ENCODE data around the gene AIMP1. TPM values are rescaled to one million over a fixed set of nuclear protein-coding genes. Genes with fewer than 3 reads are reported as not detected.

The AIMP1 gene
- total RNA-seq, 1 experiment from 2014 or later, result 45.8 TPM

- DNase-seq (ENCODE audit: low read depth, low spot score) (no peak), ATAC-seq (no peak)
- Histone ChIP-seq H3K4me3 (ENCODE audit: low read depth in 2 of 2, low read length in 2 of 2) (no peak within 1 kb of the TSS), H3K36me3 (ENCODE audit: control insufficient read depth, insufficient read depth, low read length) (no peaks in the 10 kb centered on the region), H3K9me3 (ENCODE audit: control insufficient read depth, insufficient read depth, low read depth, low read length) (no peaks in the 10 kb centered on the region), H3K4me1 (ENCODE audit: control insufficient read depth, insufficient read depth, low read length) (no peaks in the 10 kb centered on the region), H3K27me3 (ENCODE audit: control insufficient read depth, insufficient read depth, low read length) (no peaks in the 10 kb centered on the region), H3K27ac (ENCODE audit: low read length) (no peak within 1 kb of the TSS)
- in situ Hi-C loops (cut with HindIII; ENCODE audit: low pct_unique_long_range_greater_than_20kb, low sequenced_read_pairs) (no loop called here), intact Hi-C loops (cut with micrococcal nuclease; ENCODE audit: unreplicated experiment) (loop anchor here (1.0 to 5.0 kb wide), 2 partner anchors 134 to 439 kb away; no protein-coding TSS in a partner anchor)
- CTCF ChIA-PET, result no interaction called here
- no TSS peak for BruUV-seq (replicated peaks)
- POLR2A ChIA-PET, result no interaction called here
- TF ChIP-seq POLR2AphosphoS5 (IDR thresholded peaks at IDR 0.05; ENCODE audit: low read depth, low read length) (no peak), TCF7L2 (IDR thresholded peaks at IDR 0.05; ENCODE audit: low read depth, low read length) (no peak), CTCF (IDR thresholded peaks at IDR 0.05) (no peak), SIN3A (IDR thresholded peaks at IDR 0.05; ENCODE audit: borderline replicate concordance, insufficient read depth, low read depth, low read length) (no peak)
- TF ChIP-seq, protein P1, sequence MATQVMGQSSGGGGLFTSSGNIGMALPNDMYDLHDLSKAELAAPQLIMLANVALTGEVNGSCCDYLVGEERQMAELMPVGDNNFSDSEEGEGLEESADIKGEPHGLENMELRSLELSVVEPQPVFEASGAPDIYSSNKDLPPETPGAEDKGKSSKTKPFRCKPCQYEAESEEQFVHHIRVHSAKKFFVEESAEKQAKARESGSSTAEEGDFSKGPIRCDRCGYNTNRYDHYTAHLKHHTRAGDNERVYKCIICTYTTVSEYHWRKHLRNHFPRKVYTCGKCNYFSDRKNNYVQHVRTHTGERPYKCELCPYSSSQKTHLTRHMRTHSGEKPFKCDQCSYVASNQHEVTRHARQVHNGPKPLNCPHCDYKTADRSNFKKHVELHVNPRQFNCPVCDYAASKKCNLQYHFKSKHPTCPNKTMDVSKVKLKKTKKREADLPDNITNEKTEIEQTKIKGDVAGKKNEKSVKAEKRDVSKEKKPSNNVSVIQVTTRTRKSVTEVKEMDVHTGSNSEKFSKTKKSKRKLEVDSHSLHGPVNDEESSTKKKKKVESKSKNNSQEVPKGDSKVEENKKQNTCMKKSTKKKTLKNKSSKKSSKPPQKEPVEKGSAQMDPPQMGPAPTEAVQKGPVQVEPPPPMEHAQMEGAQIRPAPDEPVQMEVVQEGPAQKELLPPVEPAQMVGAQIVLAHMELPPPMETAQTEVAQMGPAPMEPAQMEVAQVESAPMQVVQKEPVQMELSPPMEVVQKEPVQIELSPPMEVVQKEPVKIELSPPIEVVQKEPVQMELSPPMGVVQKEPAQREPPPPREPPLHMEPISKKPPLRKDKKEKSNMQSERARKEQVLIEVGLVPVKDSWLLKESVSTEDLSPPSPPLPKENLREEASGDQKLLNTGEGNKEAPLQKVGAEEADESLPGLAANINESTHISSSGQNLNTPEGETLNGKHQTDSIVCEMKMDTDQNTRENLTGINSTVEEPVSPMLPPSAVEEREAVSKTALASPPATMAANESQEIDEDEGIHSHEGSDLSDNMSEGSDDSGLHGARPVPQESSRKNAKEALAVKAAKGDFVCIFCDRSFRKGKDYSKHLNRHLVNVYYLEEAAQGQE (IDR thresholded peaks at IDR 0.05; ENCODE audit: insufficient read depth in 1 of 2, low read depth in 2 of 2, low read length in 1 of 2), result no peak
Observed at GRCh38 chr4:106368678-106369077, 52.3 kb downstream of the AIMP1 start, which contains the start of gene GIMD1. GIMD1 (minus strand) TSS chr4:106368778; CDS start chr4:106367435, 1,343 bp downstream.

DNA sequence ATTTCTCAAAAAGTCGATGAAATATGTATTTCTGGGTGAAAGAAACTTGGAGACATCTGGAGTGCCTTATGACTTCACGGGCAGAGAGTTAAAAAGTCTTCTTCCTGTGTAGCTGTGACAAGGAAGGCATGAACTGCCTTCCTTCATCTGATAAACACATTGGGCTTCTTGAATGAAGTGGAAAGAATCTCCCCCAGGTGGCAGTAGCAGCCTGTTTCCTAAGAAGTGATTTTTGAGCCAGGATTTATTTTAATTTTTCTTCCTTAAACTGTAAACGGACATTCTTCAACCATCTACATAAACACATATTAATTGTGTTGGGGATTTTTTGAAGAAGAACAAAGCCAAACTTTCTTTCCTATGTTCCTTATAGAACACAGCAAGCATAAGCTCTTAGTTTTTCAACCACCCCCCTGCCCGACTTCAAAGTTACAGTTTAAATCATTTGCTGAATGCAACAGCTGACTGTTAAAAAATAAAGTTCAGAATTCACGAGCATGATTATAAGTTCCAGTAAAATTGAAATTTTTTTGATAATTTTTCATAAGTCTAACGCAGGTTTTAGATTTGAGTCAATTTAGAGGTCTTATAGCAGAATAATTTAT lies 53.2 kb downstream of the AIMP1 start:
- Histone ChIP-seq H3K27me3 (ENCODE audit: control insufficient read depth, insufficient read depth, low read length) (no peaks in the 10 kb centered on the region), H3K4me3 (ENCODE audit: low read depth in 2 of 2, low read length in 2 of 2) (no peak overlapping the region), H3K27ac (ENCODE audit: low read length) (no peak overlapping the region), H3K9me3 (ENCODE audit: control insufficient read depth, insufficient read depth, low read depth, low read length) (no peaks in the 10 kb centered on the region), H3K4me1 (ENCODE audit: control insufficient read depth, insufficient read depth, low read length) (no peaks in the 10 kb centered on the region), H3K36me3 (ENCODE audit: control insufficient read depth, insufficient read depth, low read length) (no peaks in the 10 kb centered on the region)
- in situ Hi-C loops (cut with HindIII; ENCODE audit: low pct_unique_long_range_greater_than_20kb, low sequenced_read_pairs) (no loop called here), intact Hi-C loops (cut with micrococcal nuclease; ENCODE audit: unreplicated experiment) (loop anchor here (1.0 to 5.0 kb wide), 3 partner anchors 133 to 813 kb away; no protein-coding TSS in a partner anchor)
- no TSS peak for BruUV-seq (replicated peaks)
- DNase-seq (ENCODE audit: low read depth, low spot score) (peak; percentile 25), ATAC-seq (no peak)
- TF ChIP-seq TCF7L2 (IDR thresholded peaks at IDR 0.05; ENCODE audit: low read depth, low read length) (no peak), CTCF (IDR thresholded peaks at IDR 0.05) (peak; percentile 71)
- TF ChIP-seq, protein P1 (IDR thresholded peaks at IDR 0.05; ENCODE audit: insufficient read depth in 1 of 2, low read depth in 2 of 2, low read length in 1 of 2), result no peak
- CTCF ChIA-PET, result interaction anchor here (0.6 kb wide), 1 partner anchor 34 kb away, joined by 3 read pairs; no protein-coding TSS in a partner anchor
- POLR2A ChIA-PET, result no interaction called here
